T follicular helper cell (primary cell): ENCODE measurements around the gene MAN2B1.
"Not testable (repeated sequence)": the region's sequence is repeated elsewhere in the genome, so short reads cannot be mapped to it uniquely, and the experiment has no call there.

Source experiments
- DNase-seq: peaks from one replicate; pipeline ENCODE4 v3.0.0-alpha.2; 2020; ENCODE audit warnings: low read depth

The MAN2B1 gene

DNA sequence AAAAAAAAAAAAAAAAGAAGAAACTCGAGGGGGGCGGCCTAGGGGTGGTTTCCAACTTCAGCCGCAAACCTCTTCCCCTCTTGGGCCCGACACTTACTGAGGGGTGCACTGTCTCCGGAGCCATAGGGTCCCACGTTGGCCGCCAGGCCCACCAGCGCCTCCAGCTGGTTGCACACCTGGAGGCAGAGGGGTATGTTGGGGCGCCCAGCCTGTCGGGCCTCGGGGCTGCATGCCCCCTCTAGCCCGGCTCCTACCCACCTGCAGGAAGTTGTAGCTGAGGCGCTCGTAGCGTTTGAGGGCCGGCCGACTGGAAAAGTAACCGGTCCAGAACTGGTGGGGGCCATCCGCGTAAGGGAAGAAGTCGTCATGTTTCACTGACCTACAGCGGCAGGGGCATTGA, 8.6 kb downstream of the MAN2B1 start:
- DNase-seq, result no peak

DNA sequence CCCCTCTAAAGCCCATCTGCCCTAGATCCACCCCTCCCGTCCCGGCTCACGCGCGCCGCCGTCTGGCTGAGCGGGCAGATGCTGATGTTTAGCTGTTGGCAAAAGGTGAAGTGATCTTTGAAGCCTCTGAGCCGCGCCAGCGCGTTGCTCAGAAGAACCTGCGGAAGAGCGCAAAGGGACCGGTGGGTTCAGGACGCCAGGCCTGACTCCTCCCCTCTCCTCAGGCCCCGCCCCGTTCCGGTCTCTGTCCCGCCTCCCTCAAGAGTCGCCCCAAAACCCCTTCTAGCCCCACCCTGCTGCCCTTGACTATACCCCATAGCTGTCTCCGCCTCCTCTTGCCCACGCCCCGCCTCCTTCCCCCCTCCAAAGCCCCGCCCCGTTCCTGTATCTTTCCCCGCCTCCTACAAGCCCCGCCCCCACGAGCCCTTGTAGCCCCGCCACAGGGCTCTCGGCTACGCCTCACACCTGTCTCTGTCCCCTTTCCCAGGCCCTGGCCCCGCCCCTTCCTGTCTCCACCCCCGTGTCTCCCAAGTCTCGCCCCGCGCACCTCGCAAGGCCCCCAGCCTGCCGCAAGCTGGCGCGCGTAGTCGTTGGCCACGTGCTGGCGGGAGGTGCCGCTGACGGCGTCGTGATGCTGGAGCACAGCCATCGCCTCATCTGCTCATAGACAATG, 9.5 kb downstream of the MAN2B1 start:
- no peak for DNase-seq

DNA sequence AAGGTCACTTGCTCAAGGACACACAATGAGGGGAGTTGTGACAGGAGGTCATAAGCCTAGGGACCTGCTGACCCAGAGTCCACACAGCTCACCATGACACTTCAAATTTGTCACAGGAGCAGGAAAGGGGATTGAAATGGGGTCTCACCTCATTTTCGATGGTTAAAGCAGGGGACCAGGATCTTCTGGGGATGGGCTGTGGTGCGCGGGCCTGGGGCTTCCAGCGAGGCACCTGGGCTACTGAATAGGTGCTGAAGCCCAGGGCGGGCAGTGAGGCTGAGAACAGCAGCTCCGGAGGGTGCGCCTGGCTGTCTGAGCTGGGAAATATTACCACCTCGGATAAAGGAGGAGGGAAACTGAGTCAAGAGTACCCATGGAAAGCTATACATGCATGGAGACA, 11.0 kb downstream of the MAN2B1 start:
- DNase-seq, result no peak

DNA sequence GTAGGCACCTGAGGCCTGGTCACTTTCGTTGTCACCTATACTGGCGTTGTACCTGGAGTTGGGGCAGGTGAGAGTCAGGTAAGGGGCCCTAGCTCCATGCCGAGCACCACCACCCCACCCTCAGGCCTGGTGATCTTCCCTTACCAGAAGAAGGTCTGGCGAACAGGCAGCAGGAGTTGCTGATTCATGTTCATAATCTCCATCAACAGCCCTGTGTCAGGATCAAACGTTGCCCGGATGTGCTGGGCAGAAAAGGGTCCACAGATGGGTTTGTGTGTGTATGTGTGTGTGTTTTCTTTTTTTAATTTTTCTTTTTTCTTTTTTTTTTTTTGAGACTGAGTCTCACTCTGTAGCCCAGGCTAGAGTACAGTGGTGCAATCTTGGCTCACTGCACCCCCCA, 14.3 kb downstream of the MAN2B1 start:
- DNase-seq, result no peak

DNA sequence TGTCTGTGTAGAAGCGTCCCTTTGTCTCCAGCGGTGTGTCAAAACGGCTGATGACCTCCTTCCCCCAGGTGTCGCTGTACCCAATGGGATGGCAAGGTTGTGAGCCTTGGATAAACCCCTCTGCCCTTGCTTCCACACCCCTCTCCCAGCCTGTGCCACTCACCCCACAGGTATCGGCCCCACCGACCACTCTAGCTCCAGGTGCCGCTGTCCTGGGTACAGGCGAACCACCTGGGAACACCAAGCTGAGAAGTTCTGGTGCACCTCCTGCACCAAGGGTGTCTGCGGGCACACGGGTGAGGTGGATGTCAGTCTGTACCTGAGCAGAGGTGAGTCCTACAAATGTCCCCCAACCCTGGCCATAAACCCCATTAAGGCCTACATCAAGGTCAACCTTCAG, 16.6 kb downstream of the MAN2B1 start:
- DNase-seq, result no peak

DNA sequence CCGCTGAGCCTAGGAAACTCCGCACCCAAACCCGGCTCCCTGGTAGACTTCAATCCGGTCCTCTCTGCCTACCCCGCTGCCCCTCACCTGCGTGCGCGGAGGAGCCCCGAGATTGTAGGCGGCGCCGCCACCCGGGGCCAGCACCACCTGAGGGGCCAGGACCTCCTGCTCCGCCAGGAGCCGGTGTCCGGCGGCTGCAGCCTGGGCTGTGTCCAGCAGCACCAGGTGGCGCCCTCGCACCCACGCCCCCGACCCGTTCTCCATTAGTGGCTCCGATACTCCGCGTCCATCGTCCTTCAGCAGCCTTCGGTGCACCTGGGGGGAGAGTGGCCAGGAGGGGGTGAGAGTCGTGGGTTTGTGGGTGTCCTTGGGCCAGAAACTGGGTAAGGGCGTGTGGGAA, 18.5 kb downstream of the MAN2B1 start:
- DNase-seq, result no peak

DNA sequence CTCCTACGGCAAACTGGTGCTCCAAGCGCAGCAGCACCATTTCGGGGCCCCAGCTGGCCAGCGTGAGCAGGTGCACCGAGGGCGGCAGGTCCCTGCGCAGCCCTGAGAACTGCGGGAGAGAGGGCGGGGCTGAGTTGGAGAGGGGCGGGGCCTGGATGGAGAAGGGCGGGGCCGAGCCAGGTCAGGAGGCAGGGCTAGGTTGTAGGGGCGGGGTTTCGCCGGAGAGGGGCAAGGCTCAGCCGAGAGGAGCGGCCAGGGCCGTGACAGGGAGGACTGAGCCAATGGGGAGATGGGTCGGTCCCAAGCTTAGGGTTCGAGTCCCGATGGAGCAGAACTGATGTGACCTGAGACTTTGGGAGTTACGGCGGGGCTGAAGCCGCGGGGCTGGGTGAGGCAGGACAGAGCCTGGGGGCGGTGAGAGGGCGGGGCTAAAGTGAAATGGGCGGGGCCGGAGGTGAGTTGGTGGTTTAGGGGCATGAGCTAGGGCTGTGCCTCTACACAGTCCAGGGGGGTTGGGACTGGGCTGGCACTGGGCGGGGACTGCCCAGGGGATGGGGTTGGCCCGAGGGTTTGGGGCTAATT, 19.0 kb downstream of the MAN2B1 start:
- DNase-seq, result no peak

DNA sequence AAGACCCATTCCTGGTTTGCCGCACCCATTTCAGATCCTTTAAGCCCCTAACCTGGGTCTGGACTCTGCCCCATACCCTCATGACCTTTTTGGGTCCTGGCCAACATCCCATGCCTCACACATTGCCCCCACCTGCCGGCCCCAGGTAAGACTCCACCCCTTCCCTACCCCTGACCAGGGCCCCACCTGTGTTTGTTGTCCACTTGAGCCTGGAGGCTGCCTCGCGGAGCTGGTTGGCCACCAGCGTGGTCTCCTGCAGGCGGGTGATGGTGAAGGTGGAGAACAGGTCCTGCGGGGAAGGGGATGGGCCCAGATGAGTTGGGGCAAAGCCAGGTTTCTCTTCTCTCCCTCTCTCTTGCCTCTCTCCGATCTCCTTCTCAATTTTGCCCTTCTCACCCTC, 19.5 kb downstream of the MAN2B1 start:
- DNase-seq, result no peak

DNA sequence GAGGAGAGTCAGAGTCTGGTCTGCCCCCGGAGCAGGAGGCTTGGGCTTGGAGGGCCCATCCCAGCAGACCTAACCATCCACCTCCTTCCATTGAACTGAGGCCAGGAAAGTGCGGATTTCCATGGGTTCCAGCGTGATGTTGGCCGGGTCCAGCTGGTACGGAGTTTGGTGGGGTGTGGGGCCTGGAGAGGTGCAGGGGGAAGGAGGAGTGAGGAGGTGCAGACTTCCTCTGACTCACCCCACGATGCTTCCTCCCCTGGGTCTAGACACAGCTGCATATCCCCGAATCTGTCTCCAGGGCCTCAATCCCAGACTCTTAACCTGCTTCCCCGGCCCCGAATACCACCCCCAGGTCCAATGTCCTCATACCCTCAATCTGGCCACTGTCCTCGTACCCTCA, 20.0 kb downstream of the MAN2B1 start:
- DNase-seq, result no peak

DNA sequence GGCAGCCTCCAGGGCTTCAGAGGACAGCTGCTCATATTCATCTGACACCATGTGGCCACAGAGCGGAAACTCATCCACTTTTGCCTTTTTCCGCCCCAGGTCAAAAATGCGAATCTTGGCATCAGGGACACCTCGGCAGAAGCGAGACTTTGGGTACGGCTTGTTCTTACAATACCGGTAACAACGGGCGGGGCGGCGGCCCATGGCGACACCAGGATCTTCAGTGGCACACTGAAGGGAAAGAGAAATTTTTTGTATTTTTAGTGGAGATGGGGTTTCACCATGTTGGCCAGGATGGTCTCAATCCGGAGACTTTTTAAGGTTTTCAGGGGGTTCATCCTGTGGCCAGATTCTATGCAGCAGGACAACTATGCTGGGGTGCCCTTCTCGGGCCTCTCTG, 22.8 kb downstream of the MAN2B1 start:
- DNase-seq, result not testable (repeated sequence)

DNA sequence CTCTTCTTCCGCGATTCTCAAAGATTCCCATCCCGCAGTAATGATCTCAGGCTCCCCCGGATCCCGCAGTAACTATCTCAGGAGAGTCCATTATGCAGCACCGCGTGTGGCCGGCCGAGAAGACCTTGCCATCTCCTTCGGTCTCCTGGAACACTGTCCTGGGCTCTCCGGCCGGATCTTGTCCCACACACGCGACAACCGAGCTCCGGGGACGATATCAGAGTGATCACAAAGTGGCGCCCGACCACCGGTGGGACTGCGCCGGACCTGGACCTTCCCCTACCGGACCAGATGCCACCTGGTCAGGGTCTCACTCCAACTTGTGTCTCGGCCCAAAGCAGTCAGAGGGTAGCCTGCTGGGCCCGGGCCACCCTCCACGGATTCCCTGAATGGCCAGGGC, 24.0 kb downstream of the MAN2B1 start:
- DNase-seq, result no peak

DNA sequence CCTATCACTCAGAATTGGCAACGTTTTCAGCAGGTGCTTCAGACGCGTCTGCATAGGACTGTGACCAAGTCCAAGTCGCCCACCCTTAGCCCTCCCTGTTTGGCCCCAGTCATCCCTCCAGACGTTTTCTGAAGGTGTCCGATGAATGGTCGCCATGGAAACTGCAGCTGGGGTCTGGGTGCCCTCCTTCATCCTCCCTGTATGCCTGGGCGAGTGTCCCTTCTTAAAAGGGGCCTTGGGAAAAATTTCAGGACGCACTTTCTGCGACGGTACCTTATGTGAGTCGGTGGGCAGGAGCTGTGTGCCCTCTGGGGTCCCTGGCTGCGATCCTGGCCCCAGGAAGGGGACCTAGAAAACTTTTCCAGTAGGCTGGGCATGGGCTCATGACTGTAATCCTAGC, 25.1 kb downstream of the MAN2B1 start:
- DNase-seq, result no peak

DNA sequence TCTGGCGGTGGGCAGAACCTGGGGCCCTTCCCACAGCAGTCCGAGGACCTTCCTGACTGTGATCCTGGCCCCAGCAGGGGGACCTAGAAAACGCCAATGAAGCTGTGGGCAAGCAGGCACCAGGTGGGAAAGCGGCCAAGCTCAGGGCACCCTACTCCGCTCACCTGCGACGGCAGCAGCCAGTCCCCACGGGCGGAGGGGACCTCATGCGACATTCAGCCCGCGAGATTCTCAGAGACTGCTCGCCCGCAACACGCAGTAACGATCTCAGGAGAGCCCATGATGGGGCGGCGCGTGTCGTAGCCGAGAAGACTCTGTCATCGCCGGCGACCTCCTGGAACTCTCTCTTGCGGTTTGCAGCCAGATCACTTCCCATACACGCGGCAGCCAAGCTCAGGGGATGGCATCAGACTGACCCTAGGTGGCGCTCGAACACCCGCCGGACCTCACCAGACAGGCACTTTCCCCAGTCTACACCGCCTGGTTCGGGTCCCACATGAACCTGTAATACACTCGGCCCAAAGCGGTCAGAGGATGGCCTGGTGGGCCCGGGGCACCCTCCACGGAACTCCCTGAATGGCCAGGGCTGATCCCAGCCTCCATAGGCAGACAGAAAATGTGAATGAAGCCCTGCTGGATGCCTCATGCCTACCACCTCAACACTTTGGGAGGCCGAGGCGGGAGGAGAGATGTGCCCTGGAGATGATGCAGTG, 26.5 kb downstream of the MAN2B1 start:
- peak; percentile 69 for DNase-seq

DNA sequence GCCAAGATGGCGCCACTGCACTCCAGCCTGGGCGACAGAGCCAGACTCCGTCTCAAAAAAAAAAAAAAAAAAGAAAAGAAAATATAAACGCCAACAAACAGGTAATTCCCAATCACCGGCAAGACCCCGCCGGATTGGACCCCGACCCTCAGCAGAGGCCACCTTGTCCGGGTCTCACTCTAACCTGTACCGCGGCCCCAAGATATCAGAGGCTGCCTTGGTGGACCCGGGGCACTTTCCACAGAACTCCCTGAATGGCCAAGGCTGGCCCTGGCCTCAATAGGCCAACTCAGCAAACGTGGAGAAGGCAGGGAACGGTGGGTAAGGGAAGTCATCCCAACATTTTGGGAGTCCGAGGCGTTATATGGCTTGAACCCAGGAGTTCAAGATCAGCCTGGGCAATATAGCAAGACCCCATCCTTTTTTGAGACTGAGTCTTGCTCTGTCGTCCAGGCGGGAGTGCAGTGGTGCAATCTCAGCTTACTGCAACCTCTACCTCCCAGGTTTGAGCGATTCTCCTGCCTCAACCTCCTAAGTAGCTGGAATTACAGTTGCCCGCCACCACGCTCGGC, 27.8 kb downstream of the MAN2B1 start:
- DNase-seq, result no peak

DNA sequence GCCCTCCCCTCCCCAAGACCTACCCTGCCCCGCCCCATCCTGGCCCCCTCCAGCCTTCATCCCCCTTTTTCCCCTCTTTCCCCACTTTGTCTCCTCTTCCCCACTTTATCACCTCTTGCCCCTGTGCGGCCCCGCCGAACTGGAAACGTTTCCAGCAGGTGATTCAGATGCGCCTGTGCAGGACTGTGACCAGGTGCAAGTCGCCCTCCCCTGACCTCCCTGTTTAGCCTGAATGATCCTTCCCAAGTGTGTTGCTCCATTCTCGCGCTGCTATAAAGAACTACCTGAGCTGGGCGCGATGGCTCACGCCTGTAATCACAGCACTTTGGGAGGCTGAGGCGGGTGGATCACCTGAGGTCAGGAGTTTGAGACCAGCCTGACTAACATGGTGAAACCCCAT, 29.9 kb downstream of the MAN2B1 start:
- no peak for DNase-seq

DNA sequence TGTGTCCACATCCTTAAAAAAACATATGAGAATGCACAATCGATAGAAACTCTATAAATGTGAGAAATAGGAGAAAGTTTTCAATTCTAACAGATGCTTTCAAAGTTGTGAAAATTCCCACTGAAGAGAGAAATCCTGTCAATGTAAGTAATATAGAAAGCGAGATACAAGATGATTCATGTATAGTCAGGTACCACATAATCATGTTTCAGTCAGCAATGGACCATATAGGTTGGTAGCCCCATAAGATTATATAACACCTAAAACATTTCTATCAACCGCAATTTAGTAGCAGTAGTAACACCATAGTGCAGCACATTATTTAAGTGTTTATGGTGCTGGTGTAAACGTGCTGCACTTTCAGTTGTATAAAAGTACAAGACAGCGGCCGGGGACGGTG, 37.3 kb downstream of the MAN2B1 start:
- no peak for DNase-seq

DNA sequence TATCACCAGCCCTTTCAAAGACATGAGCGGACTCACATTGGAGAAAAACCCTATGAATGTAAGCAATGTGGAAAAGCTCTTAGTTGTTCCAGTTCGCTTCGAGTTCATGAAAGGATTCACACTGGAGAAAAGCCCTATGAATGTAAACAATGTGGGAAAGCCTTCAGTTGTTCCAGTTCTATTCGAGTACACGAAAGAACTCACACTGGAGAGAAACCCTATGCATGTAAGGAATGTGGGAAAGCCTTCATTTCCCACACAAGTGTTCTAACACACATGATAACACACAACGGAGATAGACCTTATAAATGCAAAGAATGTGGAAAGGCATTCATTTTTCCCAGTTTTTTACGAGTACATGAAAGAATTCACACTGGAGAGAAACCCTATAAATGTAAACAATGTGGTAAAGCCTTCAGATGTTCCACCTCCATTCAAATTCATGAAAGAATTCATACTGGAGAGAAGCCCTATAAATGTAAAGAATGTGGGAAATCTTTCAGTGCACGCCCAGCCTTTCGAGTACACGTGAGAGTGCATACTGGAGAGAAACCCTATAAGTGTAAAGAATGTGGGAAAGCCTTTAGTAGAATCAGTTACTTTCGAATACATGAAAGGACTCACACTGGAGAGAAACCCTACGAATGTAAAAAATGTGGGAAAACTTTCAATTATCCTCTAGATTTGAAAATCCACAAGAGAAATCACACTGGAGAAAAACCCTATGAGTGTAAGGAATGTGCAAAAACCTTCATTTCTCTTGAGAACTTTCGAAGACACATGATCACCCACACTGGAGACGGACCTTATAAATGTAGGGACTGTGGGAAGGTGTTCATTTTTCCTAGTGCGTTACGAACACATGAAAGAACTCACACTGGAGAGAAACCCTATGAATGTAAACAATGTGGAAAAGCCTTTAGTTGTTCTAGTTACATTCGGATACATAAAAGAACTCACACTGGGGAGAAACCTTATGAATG, 38.2 kb downstream of the MAN2B1 start:
- no peak for DNase-seq

DNA sequence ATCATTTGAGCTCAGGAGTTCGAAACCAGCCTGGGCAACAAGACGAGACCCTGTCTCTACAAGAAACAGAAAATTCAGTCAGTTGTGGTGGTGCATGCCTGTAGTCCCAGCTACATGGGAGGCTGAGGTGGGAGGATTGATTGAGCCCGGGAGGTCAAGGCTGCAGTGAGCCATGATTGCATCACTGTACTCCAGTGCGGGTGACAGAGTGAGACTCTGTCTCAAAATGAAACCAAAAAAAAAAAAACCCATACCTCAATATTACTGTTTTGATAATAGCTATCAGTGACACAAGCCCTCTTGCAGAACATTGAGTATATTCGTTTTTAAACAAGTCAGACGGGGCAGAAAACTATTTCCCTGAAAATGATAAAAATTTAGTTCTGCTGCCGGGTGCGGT, 39.6 kb downstream of the MAN2B1 start:
- DNase-seq, result no peak

DNA sequence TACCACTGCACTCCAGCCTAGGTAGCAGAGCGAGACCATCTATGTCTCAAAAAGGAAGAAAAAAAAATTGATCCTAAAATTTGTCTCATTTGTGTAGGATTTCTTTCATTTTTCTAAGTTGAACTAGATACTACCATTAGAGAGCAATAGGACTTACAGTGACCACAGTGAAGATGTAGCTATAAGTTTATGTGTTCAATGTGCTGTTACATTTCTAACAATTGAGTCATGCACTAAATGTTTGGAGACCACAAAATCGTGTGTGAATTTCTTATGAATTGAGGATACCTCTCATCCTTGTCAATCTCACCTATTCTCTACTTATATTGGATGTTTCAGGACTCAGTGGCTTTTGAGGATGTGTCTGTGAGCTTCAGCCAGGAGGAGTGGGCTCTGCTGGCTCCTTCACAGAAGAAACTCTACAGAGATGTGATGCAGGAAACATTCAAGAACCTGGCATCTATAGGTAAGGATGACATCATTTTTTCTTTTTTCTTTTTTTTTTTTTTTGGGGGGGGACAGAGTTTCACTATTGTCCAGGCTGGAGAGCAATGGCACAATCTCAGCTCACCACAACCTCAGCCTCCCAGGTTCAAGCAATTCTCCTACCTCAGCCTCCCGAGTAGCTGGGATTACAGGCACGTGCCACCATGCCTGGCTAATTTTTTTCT, 43.0 kb downstream of the MAN2B1 start:
- DNase-seq, result no peak

DNA sequence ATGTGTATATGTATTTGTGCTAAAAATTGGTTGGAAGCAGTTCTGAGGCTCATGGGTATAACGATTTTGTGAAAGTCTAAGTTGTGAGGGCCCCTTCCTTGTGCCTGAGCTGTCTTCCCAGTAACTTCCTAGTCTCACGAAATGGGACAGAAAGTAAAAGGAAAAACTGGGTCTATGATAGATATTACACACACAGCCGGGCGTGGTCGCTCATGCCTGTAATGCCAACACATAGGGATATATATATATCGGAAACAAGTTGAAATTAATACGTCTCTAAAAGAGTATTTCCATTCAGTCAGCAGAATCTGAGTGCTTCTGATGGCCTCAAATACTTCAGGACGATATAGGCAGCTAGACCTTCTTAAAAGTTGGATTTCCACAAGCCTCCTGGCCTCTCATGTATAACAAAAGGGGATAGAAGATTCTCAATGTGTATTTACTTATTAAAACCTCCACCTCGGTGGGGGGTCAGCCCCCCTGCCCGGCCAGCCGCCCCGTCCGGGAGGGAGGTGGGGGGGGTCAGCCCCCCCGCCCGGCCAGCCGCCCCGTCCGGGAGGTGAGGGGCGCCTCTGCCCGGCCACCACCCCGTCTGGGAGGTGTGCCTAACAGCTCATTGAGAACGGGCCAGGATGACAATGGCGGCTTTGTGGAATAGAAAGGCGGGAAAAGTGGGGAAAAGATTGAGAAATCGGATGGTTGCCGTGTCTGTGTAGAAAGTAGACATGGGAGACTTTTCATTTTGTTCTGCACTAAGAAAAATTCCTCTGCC, 45.1 kb downstream of the MAN2B1 start:
- not testable (repeated sequence) for DNase-seq

DNA sequence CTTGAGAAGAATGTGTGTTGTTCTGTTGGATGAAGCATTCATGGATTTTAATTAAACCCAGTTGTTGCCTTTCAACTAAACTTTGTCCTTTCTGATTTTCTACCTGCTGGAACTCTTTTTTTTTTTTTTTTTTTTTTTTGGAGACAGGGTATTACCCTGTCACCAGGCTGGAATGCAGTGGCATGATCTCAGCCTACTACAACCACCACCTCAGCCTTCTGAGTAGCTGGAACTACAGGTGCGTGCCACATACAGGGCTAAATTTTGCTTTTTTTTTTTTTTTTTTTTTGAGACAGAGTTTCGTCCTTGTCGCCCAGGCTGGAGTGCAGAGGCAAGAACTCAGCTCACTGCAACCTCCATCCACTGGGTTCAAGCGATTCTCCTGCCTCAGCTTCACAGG, 48.9 kb downstream of the MAN2B1 start:
- no peak for DNase-seq
